Fibroblast of villous mesenchyme (primary cell): ENCODE results near the gene RIC8B. TPM values are rescaled to one million over a fixed set of nuclear protein-coding genes. Genes with fewer than 3 reads are reported as not detected.
A peak's percentile ranks its signal among the peaks of the same experiment; 100 is the strongest.

Experiments used
- DNase-seq: peaks from one replicate; pipeline ENCODE4 v3.0.0-alpha.2; 2010; ENCODE audit warnings: low read depth
- H3K4me3 ChIP-seq: 2 replicates; pipeline ENCODE4 v1.5.1; 2011; ENCODE audit warnings: low read depth, mild to moderate bottlenecking, low read length
- CTCF ChIP-seq: IDR thresholded peaks from 2 replicates; pipeline ENCODE4 v1.5.1; 2012; ENCODE audit warnings: low read depth, mild to moderate bottlenecking, low read length; ENCODE audit not compliant: insufficient read depth
- total RNA-seq: library from RNA; depleted of rRNA; stranded (reverse); fragments of >200 nt; gene quantifications from 2 replicates; pipeline ENCODE4 v1.2.3, GENCODE V29; 2012

RIC8B gene
- total RNA-seq, 1 donor: 15.1 TPM

GRCh38 chr12:106773286-106774004 lies 1.0 kb upstream of the RIC8B start:
- no peak for TF ChIP-seq CTCF
- H3K4me3 ChIP-seq: peak overlapping the region; percentile 97
- DNase-seq: no peak

GRCh38 chr12:106774808-106775524 lies 484 bp downstream of the RIC8B start:
- TF ChIP-seq CTCF: no peak
- DNase-seq: no peak
- peak overlapping the region; percentile 97 for H3K4me3 ChIP-seq

- no peak for DNase-seq
- TF ChIP-seq CTCF: no peak
- no peak overlapping the region for H3K4me3 ChIP-seq
Measured at GRCh38 chr12:106776897-106777296, 2.4 kb downstream of the RIC8B start.

- DNase-seq: peak; percentile 75
- H3K4me3 ChIP-seq: no peak overlapping the region
- TF ChIP-seq CTCF: no peak
Measured at GRCh38 chr12:106780010-106780631, 5.6 kb downstream of the RIC8B start.

- TF ChIP-seq CTCF: no peak
- H3K4me3 ChIP-seq: no peak overlapping the region
- DNase-seq: no peak
Measured at GRCh38 chr12:106782619-106783018, 8.1 kb downstream of the RIC8B start.

- DNase-seq: no peak
- no peak for TF ChIP-seq CTCF
- no peak overlapping the region for H3K4me3 ChIP-seq
Measured at GRCh38 chr12:106783515-106783914, 9.0 kb downstream of the RIC8B start.
